Neural crest cell (in vitro differentiated cells): ENCODE results near the gene FKRP. TPM values are rescaled to one million over a fixed set of nuclear protein-coding genes. Genes with fewer than 3 reads are reported as not detected.

Source experiments
- DNase-seq: peaks from one replicate; pipeline ENCODE4 v3.0.0; 2021; ENCODE audit warnings: low read depth, mixed read lengths, low spot score
- H3K27ac Mint-ChIP-seq: one replicate; pipeline ENCODE4 v1.8.0; 2021; ENCODE audit warnings: mild to moderate bottlenecking, mixed read lengths; ENCODE audit not compliant: unreplicated experiment
- H3K27me3 Mint-ChIP-seq: 2 replicates; pipeline ENCODE4 v1.8.0; 2021; ENCODE audit warnings: low read depth, mild to moderate bottlenecking, mixed read lengths
- H3K36me3 Mint-ChIP-seq: 2 replicates; pipeline ENCODE4 v1.8.0; 2021; ENCODE audit warnings: low read depth, mild to moderate bottlenecking, mixed read lengths
- H3K4me1 Mint-ChIP-seq: 2 replicates; pipeline ENCODE4 v1.8.0; 2021; ENCODE audit warnings: mixed read lengths
- H3K4me3 Mint-ChIP-seq: one replicate; pipeline ENCODE4 v1.8.0; 2021; ENCODE audit warnings: mild to moderate bottlenecking, mixed read lengths
- H3K9me3 Mint-ChIP-seq: 2 replicates; pipeline ENCODE4 v1.8.0; 2021; ENCODE audit warnings: mixed read lengths
- total RNA-seq: library from RNA; stranded (reverse); gene quantifications from 2 replicates; pipeline ENCODE4 v1.2.1, GENCODE V29; 2021
- TF ChIP-seq, protein P1 (sequence below): fragments of 200-600 bp; sonication (generic); conservative IDR thresholded peaks from 2 replicates; pipeline ENCODE4 v1.5.0; 2021; ENCODE audit warnings: antibody characterized with exemption, mild to moderate bottlenecking

Gene FKRP
- total RNA-seq, 1 donor from 2014 or later, result 38.6 TPM

DNA sequence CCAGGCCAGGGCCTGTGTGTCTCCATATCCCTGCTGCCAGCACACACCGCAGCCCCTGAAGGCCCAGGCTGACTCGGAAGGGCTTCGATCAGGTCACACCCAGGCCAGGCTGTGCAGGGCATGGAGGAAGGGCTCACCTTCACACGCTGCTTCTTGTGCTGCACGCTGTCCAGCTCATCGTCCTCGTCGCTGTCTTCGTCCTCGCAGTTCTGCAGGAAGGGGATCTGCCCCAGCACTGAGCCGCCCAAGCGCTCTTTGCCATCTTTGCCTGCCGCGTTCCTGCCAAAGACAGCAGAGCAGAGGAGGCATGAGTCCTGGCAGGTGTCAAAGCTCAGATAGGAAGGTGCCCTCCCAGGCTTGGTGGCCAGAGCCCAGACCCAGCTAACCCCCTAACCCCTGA is 15.3 kb upstream of the FKRP start:
- no peak overlapping the region for H3K27ac Mint-ChIP-seq
- H3K4me1 Mint-ChIP-seq, result peaks cover 7% of the 10 kb centered on the region
- no peaks in the 10 kb centered on the region for H3K27me3 Mint-ChIP-seq
- peaks cover 8% of the 10 kb centered on the region for H3K36me3 Mint-ChIP-seq
- TF ChIP-seq, protein P1, sequence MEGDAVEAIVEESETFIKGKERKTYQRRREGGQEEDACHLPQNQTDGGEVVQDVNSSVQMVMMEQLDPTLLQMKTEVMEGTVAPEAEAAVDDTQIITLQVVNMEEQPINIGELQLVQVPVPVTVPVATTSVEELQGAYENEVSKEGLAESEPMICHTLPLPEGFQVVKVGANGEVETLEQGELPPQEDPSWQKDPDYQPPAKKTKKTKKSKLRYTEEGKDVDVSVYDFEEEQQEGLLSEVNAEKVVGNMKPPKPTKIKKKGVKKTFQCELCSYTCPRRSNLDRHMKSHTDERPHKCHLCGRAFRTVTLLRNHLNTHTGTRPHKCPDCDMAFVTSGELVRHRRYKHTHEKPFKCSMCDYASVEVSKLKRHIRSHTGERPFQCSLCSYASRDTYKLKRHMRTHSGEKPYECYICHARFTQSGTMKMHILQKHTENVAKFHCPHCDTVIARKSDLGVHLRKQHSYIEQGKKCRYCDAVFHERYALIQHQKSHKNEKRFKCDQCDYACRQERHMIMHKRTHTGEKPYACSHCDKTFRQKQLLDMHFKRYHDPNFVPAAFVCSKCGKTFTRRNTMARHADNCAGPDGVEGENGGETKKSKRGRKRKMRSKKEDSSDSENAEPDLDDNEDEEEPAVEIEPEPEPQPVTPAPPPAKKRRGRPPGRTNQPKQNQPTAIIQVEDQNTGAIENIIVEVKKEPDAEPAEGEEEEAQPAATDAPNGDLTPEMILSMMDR, result no peak
- no peaks in the 10 kb centered on the region for H3K9me3 Mint-ChIP-seq
- no peak overlapping the region for H3K4me3 Mint-ChIP-seq
- no peak for DNase-seq

DNA sequence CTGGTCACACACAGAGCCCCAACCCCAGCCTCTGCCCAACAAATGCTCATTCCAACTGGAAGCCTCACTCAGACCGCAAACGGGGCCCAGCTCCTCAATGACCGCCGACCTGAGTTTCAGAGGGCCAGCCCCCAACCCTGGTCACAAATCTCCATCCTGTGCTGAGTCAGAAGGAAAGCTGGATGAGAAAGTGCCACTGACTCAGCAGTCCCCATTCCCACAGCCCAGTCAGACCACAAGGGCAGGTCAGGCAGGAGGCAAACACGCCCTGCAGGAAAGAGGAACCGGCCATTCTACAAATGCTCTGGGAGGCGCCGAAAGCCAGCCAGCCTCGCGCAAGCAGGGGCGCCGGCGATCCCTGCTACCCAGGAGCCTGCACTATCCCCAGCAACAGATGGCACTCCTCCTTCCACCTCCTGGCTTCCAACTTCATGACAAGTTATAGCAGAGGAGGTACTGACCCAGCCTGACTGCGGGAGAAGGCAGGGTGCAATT is 14.8 kb upstream of the FKRP start:
- no peaks in the 10 kb centered on the region for H3K9me3 Mint-ChIP-seq
- no peak overlapping the region for H3K27ac Mint-ChIP-seq
- no peak overlapping the region for H3K4me3 Mint-ChIP-seq
- TF ChIP-seq, protein P1, result no peak
- no peak for DNase-seq
- peaks cover 7% of the 10 kb centered on the region for H3K4me1 Mint-ChIP-seq
- no peaks in the 10 kb centered on the region for H3K27me3 Mint-ChIP-seq
- H3K36me3 Mint-ChIP-seq, result peaks cover 8% of the 10 kb centered on the region

DNA sequence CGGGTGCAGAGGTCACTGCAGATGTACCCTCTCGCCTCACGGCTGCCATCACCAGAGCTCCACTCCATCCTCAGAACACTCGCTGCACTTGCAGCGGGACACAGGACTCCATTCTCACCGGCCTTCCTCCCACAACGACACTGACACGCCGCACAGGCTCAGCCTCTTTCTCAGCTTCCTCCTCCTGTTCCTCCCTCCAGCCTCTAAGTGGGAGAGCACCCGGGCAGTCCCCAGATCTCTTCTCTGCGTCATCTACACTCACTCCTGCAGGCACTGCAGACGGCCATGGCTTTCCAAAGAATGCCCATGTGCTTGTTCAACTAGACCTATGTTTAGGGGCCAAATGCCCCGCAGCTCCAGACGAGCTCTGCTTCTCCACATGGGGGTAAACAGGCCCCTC is 14.3 kb upstream of the FKRP start:
- Mint-ChIP-seq H3K9me3 (no peaks in the 10 kb centered on the region), H3K4me1 (peaks cover 7% of the 10 kb centered on the region), H3K36me3 (peaks cover 5% of the 10 kb centered on the region), H3K27ac (no peak overlapping the region), H3K27me3 (no peaks in the 10 kb centered on the region), H3K4me3 (no peak overlapping the region)
- TF ChIP-seq, protein P1, result no peak
- no peak for DNase-seq

DNA sequence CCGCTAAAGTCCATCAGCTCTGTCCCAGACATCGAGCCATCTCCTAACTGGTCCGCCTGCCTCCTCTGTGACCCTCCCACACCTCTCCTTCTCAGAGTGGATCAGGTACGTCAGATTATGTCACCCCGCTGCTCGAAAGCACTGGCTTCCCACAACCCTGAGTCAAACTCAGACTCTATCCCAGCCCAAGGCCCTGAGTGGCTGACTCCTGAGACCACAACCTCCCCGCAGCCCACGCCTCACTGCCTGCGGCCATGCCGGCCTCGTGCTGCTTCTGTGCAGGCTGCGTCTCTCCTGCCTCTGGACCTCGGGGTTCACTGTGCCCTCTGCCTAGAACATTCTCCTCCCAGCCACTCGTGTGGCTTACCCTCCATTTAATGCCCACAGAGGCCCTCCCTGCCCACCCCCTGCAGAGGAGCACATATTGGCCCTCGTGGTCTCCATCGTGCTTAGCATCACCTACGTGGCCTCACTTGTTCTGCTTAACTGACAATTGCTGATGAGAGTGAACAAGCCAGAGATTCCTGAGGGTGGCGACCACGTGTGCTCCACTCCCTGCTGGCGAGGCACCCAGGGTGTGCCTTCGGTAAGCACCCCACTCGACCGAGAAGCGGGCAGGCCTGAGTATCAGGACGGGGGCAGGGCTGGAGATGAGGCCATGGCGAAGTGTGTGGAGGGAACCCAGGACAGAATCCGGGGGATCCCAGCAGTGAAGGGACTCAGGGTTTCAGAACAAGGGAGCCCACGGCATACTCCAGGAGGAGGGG is 13.5 kb upstream of the FKRP start:
- Mint-ChIP-seq H3K4me1 (peaks cover 7% of the 10 kb centered on the region), H3K36me3 (peaks cover 5% of the 10 kb centered on the region), H3K4me3 (no peak overlapping the region), H3K27ac (no peak overlapping the region), H3K9me3 (no peaks in the 10 kb centered on the region), H3K27me3 (no peaks in the 10 kb centered on the region)
- TF ChIP-seq, protein P1, result no peak
- DNase-seq, result no peak

DNA sequence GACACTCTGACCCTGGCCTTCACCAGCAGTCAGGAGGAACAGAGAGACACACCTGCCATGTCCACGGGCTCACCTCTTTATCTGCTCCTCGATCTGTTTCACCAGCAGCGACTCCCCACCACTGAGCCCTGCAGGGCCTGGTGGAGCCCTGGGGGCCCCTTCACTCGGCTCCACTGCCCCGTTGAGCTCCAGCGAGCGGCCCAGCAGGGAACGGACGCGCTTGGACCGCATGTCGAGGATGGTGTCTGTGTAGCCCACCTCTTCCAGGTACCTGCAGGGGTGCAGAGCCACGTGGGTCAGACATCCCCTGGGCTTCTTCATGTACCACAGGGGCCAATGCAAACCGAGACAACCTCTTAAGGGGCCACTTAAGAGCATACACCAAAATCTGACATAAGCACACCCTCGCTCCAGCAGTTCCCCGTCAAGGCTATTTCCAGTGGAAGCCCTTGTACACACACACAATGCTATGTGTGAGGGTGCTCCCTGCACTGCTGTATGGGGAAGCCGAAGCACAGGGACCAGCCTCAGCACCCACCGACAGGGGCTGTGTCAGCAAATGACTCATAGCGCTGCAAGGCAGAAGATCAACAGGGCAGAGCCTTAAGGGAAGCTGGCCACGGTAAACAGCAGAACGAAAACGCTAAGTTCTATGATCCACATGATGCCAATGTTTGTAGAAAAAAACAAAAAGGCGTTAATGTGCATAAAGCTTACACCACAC is 12.7 kb upstream of the FKRP start:
- TF ChIP-seq, protein P1, result no peak
- no peaks in the 10 kb centered on the region for H3K9me3 Mint-ChIP-seq
- peaks cover 5% of the 10 kb centered on the region for H3K36me3 Mint-ChIP-seq
- no peaks in the 10 kb centered on the region for H3K27me3 Mint-ChIP-seq
- peaks cover 7% of the 10 kb centered on the region for H3K4me1 Mint-ChIP-seq
- DNase-seq, result no peak
- no peak overlapping the region for H3K4me3 Mint-ChIP-seq
- no peak overlapping the region for H3K27ac Mint-ChIP-seq
